Esophagus squamous epithelium (tissue), 5 donors: ENCODE measurements around the gene PNPLA8. TPM values are rescaled to one million over a fixed set of nuclear protein-coding genes. Genes with fewer than 3 reads are reported as not detected.

Experiments used
- DNase-seq: peaks from one replicate; lab custom pipeline; 2025; lab: John Stamatoyannopoulos, UW
- H3K27ac ChIP-seq, 4 donors: fragments of 200-600 bp; sonication (generic); one replicate each; pipeline ENCODE4 v1.5.1; 2016 to 2019; ENCODE audit warnings: mild to moderate bottlenecking in 1 of 4
- H3K27me3 ChIP-seq, 4 donors: fragments of 200-600 bp; sonication (generic); 1 replicate in 3 of 4; 2 replicates in 1 of 4; pipeline versions ENCODE4 v1.5.1 to v1.6.0; 2017 to 2021; ENCODE audit warnings: antibody characterized with exemption in 1 of 4
- H3K36me3 ChIP-seq, 3 donors: fragments of 200-600 bp; sonication (generic); one replicate each; pipeline ENCODE4 v1.5.1; 2016 to 2019
- H3K4me1 ChIP-seq, 3 donors: fragments of 200-600 bp; sonication (generic); one replicate each; pipeline ENCODE4 v1.5.1; 2017 to 2019
- H3K4me3 ChIP-seq, 4 donors: fragments of 200-600 bp; sonication (generic); 1 replicate in 3 of 4; 2 replicates in 1 of 4; pipeline ENCODE4 v1.5.1; 2016 to 2019; ENCODE audit warnings: mild to moderate bottlenecking in 2 of 4, moderate library complexity in 1 of 4
- H3K9me3 ChIP-seq, 3 donors: fragments of 200-600 bp; sonication (generic); one replicate each; pipeline ENCODE4 v1.5.1; 2016 to 2019
- CTCF ChIP-seq, 6 experiments: fragments of 450-650 bp in 4 of 6; fragments of 200-600 bp in 2 of 6; sonication (generic) in 2 of 6; IDR thresholded peaks; one replicate each; pipeline ENCODE4 v1.5.1; 2016 to 2019; ENCODE audit warnings: antibody characterized with exemption in 6 of 6, mild to moderate bottlenecking in 4 of 6, moderate library complexity in 4 of 6
- POLR2A ChIP-seq, 4 donors: fragments of 450-650 bp; IDR thresholded peaks; one replicate each; pipeline ENCODE4 v1.6.1; 2017; ENCODE audit warnings: antibody characterized with exemption in 4 of 4, mild to moderate bottlenecking in 4 of 4, moderate library complexity in 3 of 4
- WGBS, 2 donors: methylation state at CpG; one replicate each; pipeline ENCODE4 v1.1.5; 2018; 5-methylcytosine and 5-hydroxymethylcytosine counted together
- intact Hi-C: fragments of 100-400 bp; cut with DNase I; formaldehyde crosslinking; loops from one replicate; pipeline ENCODE4 v1.15.0; 2022
- total RNA-seq, 4 donors: library from RNA; depleted of rRNA; stranded (reverse); fragments of >200 nt; gene quantifications; one replicate each; pipeline ENCODE4 v1.1.0, GENCODE V29; 2016
- donor health status: DM: yes; HTN: yes; CAD: no.

The PNPLA8 gene
- total RNA-seq, 4 donors from 2014 or later, result 15.8 to 30.7 (median 25.7) TPM

- H3K27ac ChIP-seq, result no peak overlapping the region
- no peak overlapping the region for H3K4me3 ChIP-seq
- peaks cover 0 to 38% (median 0%) of the 10 kb centered on the region in 4 donors for H3K27me3 ChIP-seq
- no peaks in the 10 kb centered on the region for H3K36me3 ChIP-seq
- DNase-seq, result no peak
- intact Hi-C loops, result no loop called here
- peaks cover 1 to 3% (median 3%) of the 10 kb centered on the region in 3 donors for H3K4me1 ChIP-seq
- TF ChIP-seq CTCF (IDR thresholded peaks at IDR 0.05) (no peak), POLR2A (IDR thresholded peaks at IDR 0.05) (no peak)
- no peaks in the 10 kb centered on the region for H3K9me3 ChIP-seq
Measured at GRCh38 chr7:108449521-108449920, 76.4 kb downstream of the PNPLA8 start.

- no peak for DNase-seq
- intact Hi-C loops, result no loop called here
- Histone ChIP-seq H3K27ac (no peak overlapping the region), H3K4me3 (no peak overlapping the region), H3K36me3 (no peaks in the 10 kb centered on the region), H3K27me3 (peaks cover 0 to 31% (median 0%) of the 10 kb centered on the region in 4 donors), H3K4me1 (no peaks in the 10 kb centered on the region), H3K9me3 (no peaks in the 10 kb centered on the region)
- TF ChIP-seq POLR2A (IDR thresholded peaks at IDR 0.05), result no peak
- no peak for TF ChIP-seq CTCF (IDR thresholded peaks at IDR 0.05)
- WGBS, 2 donors, result 69 to 75% methylated on average over 11 of the region's 11 CpGs
Measured at GRCh38 chr7:108448584-108449505, 77.1 kb downstream of the PNPLA8 start.

- no peaks in the 10 kb centered on the region for H3K9me3 ChIP-seq
- TF ChIP-seq POLR2A (IDR thresholded peaks at IDR 0.05) (no peak), CTCF (IDR thresholded peaks at IDR 0.05) (no peak)
- H3K27ac ChIP-seq, result no peak overlapping the region
- H3K27me3 ChIP-seq, result no peaks in the 10 kb centered on the region
- intact Hi-C loops, result no loop called here
- no peak overlapping the region for H3K4me3 ChIP-seq
- H3K4me1 ChIP-seq, result no peaks in the 10 kb centered on the region
- H3K36me3 ChIP-seq, result no peaks in the 10 kb centered on the region
- no peak for DNase-seq
- 42 to 53% methylated on average over 5 of the region's 5 CpGs for WGBS, 2 donors
Measured at GRCh38 chr7:108442039-108442568, 83.8 kb downstream of the PNPLA8 start.

GRCh38 chr7:108441392-108441955 lies 84.5 kb downstream of the PNPLA8 start:
- intact Hi-C loops, result no loop called here
- no peaks in the 10 kb centered on the region for H3K4me1 ChIP-seq
- no peaks in the 10 kb centered on the region for H3K27me3 ChIP-seq
- no peaks in the 10 kb centered on the region for H3K9me3 ChIP-seq
- WGBS, 2 donors, result 71 to 80% methylated on average over 4 of the region's 4 CpGs
- no peak overlapping the region for H3K27ac ChIP-seq
- H3K4me3 ChIP-seq, result no peak overlapping the region
- TF ChIP-seq POLR2A (IDR thresholded peaks at IDR 0.05) (no peak), CTCF (IDR thresholded peaks at IDR 0.05) (no peak)
- DNase-seq, result no peak
- no peaks in the 10 kb centered on the region for H3K36me3 ChIP-seq

GRCh38 chr7:108440613-108441012 lies 85.3 kb downstream of the PNPLA8 start:
- Histone ChIP-seq H3K36me3 (no peaks in the 10 kb centered on the region), H3K4me3 (no peak overlapping the region), H3K9me3 (no peaks in the 10 kb centered on the region), H3K4me1 (no peaks in the 10 kb centered on the region), H3K27me3 (no peaks in the 10 kb centered on the region), H3K27ac (no peak overlapping the region)
- no peak for DNase-seq
- TF ChIP-seq POLR2A (IDR thresholded peaks at IDR 0.05) (no peak), CTCF (IDR thresholded peaks at IDR 0.05) (no peak)
- 68 to 86% methylated on average over 3 of the region's 3 CpGs for WGBS, 2 donors
- intact Hi-C loops, result no loop called here
